Measurements from ENCODE around the gene LGR4. TPM values are rescaled to one million over a fixed set of nuclear protein-coding genes. Genes with fewer than 3 reads are reported as not detected.

The LGR4 gene
- total RNA-seq, 1 experiment from 2014 or later: 33.4 TPM

- intact Hi-C loops (cut with micrococcal nuclease; ENCODE audit: unreplicated experiment): no loop called here
- ChIA-PET POLR2A (ENCODE audit: unreplicated experiment) (interaction anchor here (1.1 kb wide), 1 partner anchor 16 kb away, joined by 3 read pairs; no protein-coding TSS in a partner anchor), CTCF (no interaction called here)
- Histone ChIP-seq H3K9me2 (ENCODE audit: insufficient read depth) (no peaks in the 10 kb centered on the region), H3K4me1 (replicated peaks; ENCODE audit: insufficient read depth) (no peaks in the 10 kb centered on the region), H4K20me1 (ENCODE audit: insufficient read depth) (no peaks in the 10 kb centered on the region), H2AFZ (no peak overlapping the region), H3K9me3 (ENCODE audit: insufficient read depth, low read depth) (no peaks in the 10 kb centered on the region), H3K79me2 (ENCODE audit: low read depth) (no peaks in the 10 kb centered on the region), H3K27ac (no peak overlapping the region), H3K27me3 (ENCODE audit: insufficient read depth, low read depth) (no peaks in the 10 kb centered on the region), H3K4me3 (no peak overlapping the region), H3K36me3 (ENCODE audit: low read depth) (no peaks in the 10 kb centered on the region; the same call in 1 of the 2 replicates), H3F3A (ENCODE audit: insufficient read depth, low read depth) (no peaks in the 10 kb centered on the region), H3K4me2 (no peak overlapping the region)
- DNase-seq: no peak
- BruUV-seq (replicated peaks): no TSS peak
- TF ChIP-seq CTCF (conservative IDR thresholded peaks at IDR 0.05) (no peak), EZH2 (IDR thresholded peaks at IDR 0.05; ENCODE audit: low read depth) (no peak)
Observed at GRCh38 chr11:27380771-27381170, 91.8 kb downstream of the LGR4 start.

- Histone ChIP-seq H2AFZ (no peak overlapping the region), H3K27ac (no peak overlapping the region), H3K36me3 (ENCODE audit: low read depth) (no peaks in the 10 kb centered on the region; the same call in 1 of the 2 replicates), H3K27me3 (ENCODE audit: insufficient read depth, low read depth) (no peaks in the 10 kb centered on the region), H3K79me2 (ENCODE audit: low read depth) (no peaks in the 10 kb centered on the region), H4K20me1 (ENCODE audit: insufficient read depth) (no peaks in the 10 kb centered on the region), H3K4me3 (no peak overlapping the region), H3K9me3 (ENCODE audit: insufficient read depth, low read depth) (no peaks in the 10 kb centered on the region), H3F3A (ENCODE audit: insufficient read depth, low read depth) (no peaks in the 10 kb centered on the region), H3K9me2 (ENCODE audit: insufficient read depth) (no peaks in the 10 kb centered on the region), H3K4me2 (no peak overlapping the region), H3K4me1 (replicated peaks; ENCODE audit: insufficient read depth) (no peaks in the 10 kb centered on the region)
- TF ChIP-seq CTCF (conservative IDR thresholded peaks at IDR 0.05): no peak
- no peak for TF ChIP-seq EZH2 (IDR thresholded peaks at IDR 0.05; ENCODE audit: low read depth)
- BruUV-seq (replicated peaks): no TSS peak
- DNase-seq: no peak
- intact Hi-C loops (cut with micrococcal nuclease; ENCODE audit: unreplicated experiment): no loop called here
- CTCF ChIA-PET: no interaction called here
- POLR2A ChIA-PET (ENCODE audit: unreplicated experiment): no interaction called here
Observed at GRCh38 chr11:27379449-27379848, 93.1 kb downstream of the LGR4 start.

- DNase-seq: no peak
- BruUV-seq (replicated peaks): no TSS peak
- Histone ChIP-seq H3K79me2 (ENCODE audit: low read depth) (no peaks in the 10 kb centered on the region), H3K9me2 (ENCODE audit: insufficient read depth) (no peaks in the 10 kb centered on the region), H3K4me1 (replicated peaks; ENCODE audit: insufficient read depth) (no peaks in the 10 kb centered on the region), H3K36me3 (ENCODE audit: low read depth) (peaks cover 5% of the 10 kb centered on the region; the same call in 1 of the 2 replicates), H3K4me3 (no peak overlapping the region), H3K27me3 (ENCODE audit: insufficient read depth, low read depth) (no peaks in the 10 kb centered on the region), H3K27ac (no peak overlapping the region), H2AFZ (no peak overlapping the region), H4K20me1 (ENCODE audit: insufficient read depth) (no peaks in the 10 kb centered on the region), H3K9me3 (ENCODE audit: insufficient read depth, low read depth) (no peaks in the 10 kb centered on the region), H3F3A (ENCODE audit: insufficient read depth, low read depth) (no peaks in the 10 kb centered on the region), H3K4me2 (no peak overlapping the region)
- ChIA-PET CTCF (no interaction called here), POLR2A (ENCODE audit: unreplicated experiment) (no interaction called here)
- no peak for TF ChIP-seq CTCF (conservative IDR thresholded peaks at IDR 0.05)
- no peak for TF ChIP-seq EZH2 (IDR thresholded peaks at IDR 0.05; ENCODE audit: low read depth)
- intact Hi-C loops (cut with micrococcal nuclease; ENCODE audit: unreplicated experiment): no loop called here
Observed at GRCh38 chr11:27375370-27375769, 97.2 kb downstream of the LGR4 start.

All from PC-9 (cell line).